SK-N-SH treated with all-trans-retinoic acid at 6 μM for 48 hours (cell line): ENCODE measurements around the gene CMKLR1.

ENCODE experiments used
- ARNTL ChIP-seq: fragments of 450-650 bp; formaldehyde crosslinking; IDR thresholded peaks from 2 replicates; pipeline ENCODE4 v1.5.0; 2020; ENCODE audit warnings: low read depth, mild to moderate bottlenecking, moderate library complexity, borderline replicate concordance
- BACH2 ChIP-seq: fragments of 250-450 bp; sonication (Bioruptor Pico); IDR thresholded peaks from 2 replicates; pipeline ENCODE4 v1.9.0; 2021; ENCODE audit warnings: mild to moderate bottlenecking, borderline replicate concordance
- CSDC2 ChIP-seq: fragments of 250-450 bp; sonication (Bioruptor Pico); IDR thresholded peaks from 2 replicates; pipeline ENCODE4 v1.5.0; 2020; ENCODE audit warnings: mild to moderate bottlenecking, moderate library complexity
- RARB ChIP-seq: fragments of 250-450 bp; sonication (Bioruptor Pico); IDR thresholded peaks from 2 replicates; pipeline ENCODE4 v1.8.0; 2021; ENCODE audit warnings: mild to moderate bottlenecking, moderate library complexity
- TCF4 ChIP-seq: fragments of 250-450 bp; sonication (Bioruptor Pico); IDR thresholded peaks from 2 replicates; pipeline ENCODE4 v1.8.0; 2021; ENCODE audit warnings: mild to moderate bottlenecking, moderate library complexity, borderline replicate concordance
- TOX ChIP-seq: fragments of 250-450 bp; sonication (Bioruptor Pico); IDR thresholded peaks from 2 replicates; pipeline ENCODE4 v1.8.0; 2021; ENCODE audit warnings: mild to moderate bottlenecking, moderate library complexity, borderline replicate concordance
- ZC3H10 ChIP-seq: fragments of 250-450 bp; sonication (Bioruptor Pico); IDR thresholded peaks from 2 replicates; pipeline ENCODE4 v1.5.1; 2021; ENCODE audit warnings: mild to moderate bottlenecking, moderate library complexity
- ZFP3 ChIP-seq: fragments of 250-450 bp; sonication (Bioruptor Pico); IDR thresholded peaks from 2 replicates; pipeline ENCODE4 v1.5.0; 2020; ENCODE audit warnings: mild to moderate bottlenecking, moderate library complexity
- ZFP30 ChIP-seq: fragments of 450-650 bp; formaldehyde crosslinking; IDR thresholded peaks from 2 replicates; pipeline ENCODE4 v1.5.0; 2022; ENCODE audit warnings: mild to moderate bottlenecking, moderate library complexity
- ZNF565 ChIP-seq: fragments of 450-650 bp; formaldehyde crosslinking; conservative IDR thresholded peaks from 2 replicates; pipeline ENCODE4 v1.5.0; 2020; ENCODE audit warnings: low read depth, mild to moderate bottlenecking, moderate library complexity
- ZNF8 ChIP-seq: fragments of 450-650 bp; formaldehyde crosslinking; IDR thresholded peaks from 2 replicates; pipeline ENCODE4 v1.5.0; 2020; ENCODE audit warnings: mild to moderate bottlenecking, moderate library complexity
- TF ChIP-seq, protein P1 (sequence below): fragments of 250-450 bp; sonication (Bioruptor Pico); IDR thresholded peaks from 2 replicates; pipeline ENCODE4 v1.5.1; 2020; ENCODE audit warnings: low read depth, mild to moderate bottlenecking, moderate library complexity
- TF ChIP-seq, protein P2 (sequence below): fragments of 250-450 bp; sonication (Bioruptor Pico); IDR thresholded peaks from 2 replicates; pipeline ENCODE4 v1.8.0; 2020; ENCODE audit warnings: mild to moderate bottlenecking, moderate library complexity, borderline replicate concordance

DNA sequence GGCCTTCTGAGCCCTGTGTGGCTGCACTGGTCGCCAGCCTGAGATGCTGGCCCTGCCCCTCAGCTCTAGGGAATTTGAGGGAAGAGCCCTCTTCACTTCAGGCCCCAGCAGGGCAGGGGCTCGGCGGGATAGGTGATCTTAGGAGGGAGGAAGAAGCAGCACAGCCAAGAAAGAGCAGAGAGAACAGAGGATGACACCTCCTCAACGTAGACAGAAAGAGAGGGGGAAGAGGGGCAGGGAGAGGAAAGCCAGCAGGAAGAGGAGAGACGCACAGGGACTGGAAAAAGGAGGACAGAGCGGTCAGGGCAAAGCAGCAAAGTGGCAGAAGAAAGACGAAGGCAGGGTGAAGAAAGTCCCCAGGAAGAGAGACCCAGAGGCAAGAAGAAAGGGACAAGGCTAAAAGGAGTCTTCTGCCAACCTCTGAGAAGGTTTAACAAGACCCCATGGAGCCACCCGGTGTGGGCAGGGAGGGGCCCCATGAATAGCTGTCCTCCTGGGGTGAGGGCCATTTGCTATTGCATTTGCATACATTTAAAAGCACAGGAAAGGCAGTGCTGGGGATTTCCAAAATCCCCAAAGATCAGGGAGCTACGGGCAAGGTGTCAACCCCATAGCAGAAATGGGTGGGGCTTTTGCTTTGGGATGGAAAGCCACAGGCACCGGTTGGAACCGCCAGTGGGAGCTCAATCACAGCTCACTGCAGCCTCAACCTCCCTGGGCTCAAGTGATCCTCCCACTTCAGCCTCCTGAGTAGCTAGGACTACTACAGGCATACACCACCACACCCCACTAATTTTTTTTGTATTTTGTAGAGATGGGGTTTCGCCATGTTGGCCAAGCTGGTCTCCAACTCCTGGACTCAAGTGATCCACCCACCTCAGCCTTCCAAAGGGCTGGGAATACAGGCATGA, 22.7 kb downstream of the CMKLR1 start:
- TF ChIP-seq CSDC2 (CRISPR knock-in tag), result no peak
- TF ChIP-seq, protein P1, sequence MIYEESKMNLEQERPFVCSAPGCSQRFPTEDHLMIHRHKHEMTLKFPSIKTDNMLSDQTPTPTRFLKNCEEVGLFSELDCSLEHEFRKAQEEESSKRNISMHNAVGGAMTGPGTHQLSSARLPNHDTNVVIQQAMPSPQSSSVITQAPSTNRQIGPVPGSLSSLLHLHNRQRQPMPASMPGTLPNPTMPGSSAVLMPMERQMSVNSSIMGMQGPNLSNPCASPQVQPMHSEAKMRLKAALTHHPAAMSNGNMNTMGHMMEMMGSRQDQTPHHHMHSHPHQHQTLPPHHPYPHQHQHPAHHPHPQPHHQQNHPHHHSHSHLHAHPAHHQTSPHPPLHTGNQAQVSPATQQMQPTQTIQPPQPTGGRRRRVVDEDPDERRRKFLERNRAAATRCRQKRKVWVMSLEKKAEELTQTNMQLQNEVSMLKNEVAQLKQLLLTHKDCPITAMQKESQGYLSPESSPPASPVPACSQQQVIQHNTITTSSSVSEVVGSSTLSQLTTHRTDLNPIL (CRISPR knock-in tag), result no peak
- no peak for TF ChIP-seq ZC3H10 (CRISPR knock-in tag)
- no peak for TF ChIP-seq ARNTL (CRISPR knock-in tag)
- no peak for TF ChIP-seq ZFP30 (CRISPR knock-in tag)
- no peak for TF ChIP-seq ZFP3 (CRISPR knock-in tag)
- no peak for TF ChIP-seq BACH2
- TF ChIP-seq TCF4 (CRISPR knock-in tag), result no peak
- no peak for TF ChIP-seq ZNF8 (CRISPR knock-in tag)
- TF ChIP-seq TOX (CRISPR knock-in tag), result no peak
- TF ChIP-seq, protein P2, sequence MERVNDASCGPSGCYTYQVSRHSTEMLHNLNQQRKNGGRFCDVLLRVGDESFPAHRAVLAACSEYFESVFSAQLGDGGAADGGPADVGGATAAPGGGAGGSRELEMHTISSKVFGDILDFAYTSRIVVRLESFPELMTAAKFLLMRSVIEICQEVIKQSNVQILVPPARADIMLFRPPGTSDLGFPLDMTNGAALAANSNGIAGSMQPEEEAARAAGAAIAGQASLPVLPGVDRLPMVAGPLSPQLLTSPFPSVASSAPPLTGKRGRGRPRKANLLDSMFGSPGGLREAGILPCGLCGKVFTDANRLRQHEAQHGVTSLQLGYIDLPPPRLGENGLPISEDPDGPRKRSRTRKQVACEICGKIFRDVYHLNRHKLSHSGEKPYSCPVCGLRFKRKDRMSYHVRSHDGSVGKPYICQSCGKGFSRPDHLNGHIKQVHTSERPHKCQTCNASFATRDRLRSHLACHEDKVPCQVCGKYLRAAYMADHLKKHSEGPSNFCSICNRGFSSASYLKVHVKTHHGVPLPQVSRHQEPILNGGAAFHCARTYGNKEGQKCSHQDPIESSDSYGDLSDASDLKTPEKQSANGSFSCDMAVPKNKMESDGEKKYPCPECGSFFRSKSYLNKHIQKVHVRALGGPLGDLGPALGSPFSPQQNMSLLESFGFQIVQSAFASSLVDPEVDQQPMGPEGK (CRISPR knock-in tag), result no peak
- TF ChIP-seq RARB (CRISPR knock-in tag), result no peak
- no peak for TF ChIP-seq ZNF565 (CRISPR knock-in tag)
